ENCODE data around the gene RNF186. TPM values are rescaled to one million over a fixed set of nuclear protein-coding genes. Genes with fewer than 3 reads are reported as not detected.

The RNF186 gene
- total RNA-seq, 4 donors from 2014 or later, result not detected

GRCh38 chr1:19808351-19808750, 6.7 kb downstream of the RNF186 start:
- H3K27me3 ChIP-seq, result no peaks in the 10 kb centered on the region
- no peaks in the 10 kb centered on the region for H3K36me3 ChIP-seq
- H3K4me3 ChIP-seq, result no peak overlapping the region
- no peaks in the 10 kb centered on the region for H3K9me3 ChIP-seq
- 66 to 78% methylated on average over 4 of the region's 7 CpGs for WGBS, 2 donors (ENCODE audit: low coverage in 1 of 2)
- H3K27ac ChIP-seq, result no peak overlapping the region
- TF ChIP-seq EP300 (IDR thresholded peaks at IDR 0.05) (no peak), POLR2AphosphoS5 (IDR thresholded peaks at IDR 0.05) (no peak), CTCF (IDR thresholded peaks at IDR 0.05) (no peak), POLR2A (IDR thresholded peaks at IDR 0.05) (no peak)
- no peaks in the 10 kb centered on the region for H3K4me1 ChIP-seq
- no peak for ATAC-seq

GRCh38 chr1:19804831-19805251, 10.2 kb downstream of the RNF186 start:
- no peak overlapping the region for H3K27ac ChIP-seq
- TF ChIP-seq POLR2A (IDR thresholded peaks at IDR 0.05) (no peak), CTCF (IDR thresholded peaks at IDR 0.05) (no peak), EP300 (IDR thresholded peaks at IDR 0.05) (no peak)
- WGBS, 2 donors (ENCODE audit: low coverage in 1 of 2), result 72 to 100% methylated on average over 1 to 6 of the region's 6 CpGs
- H3K4me1 ChIP-seq, result peaks cover 0 to 10% (median 5%) of the 10 kb centered on the region in 3 donors
- no peak overlapping the region for H3K4me3 ChIP-seq
- H3K9me3 ChIP-seq, result no peaks in the 10 kb centered on the region
- no peaks in the 10 kb centered on the region for H3K36me3 ChIP-seq
- H3K27me3 ChIP-seq, result no peaks in the 10 kb centered on the region
- ATAC-seq, result no peak

GRCh38 chr1:19802269-19802668, 12.8 kb downstream of the RNF186 start:
- ATAC-seq, result no peak
- H3K9me3 ChIP-seq, result no peaks in the 10 kb centered on the region
- no peaks in the 10 kb centered on the region for H3K27me3 ChIP-seq
- peaks cover 0 to 1% of the 10 kb centered on the region in 2 donors for H3K36me3 ChIP-seq
- 50 to 61% methylated on average over 5 to 6 of the region's 7 CpGs for WGBS, 2 donors (ENCODE audit: low coverage in 1 of 2)
- no peak overlapping the region for H3K4me3 ChIP-seq
- no peak overlapping the region for H3K27ac ChIP-seq
- H3K4me1 ChIP-seq, result peaks cover 0 to 28% (median 11%) of the 10 kb centered on the region in 3 donors
- TF ChIP-seq POLR2A (IDR thresholded peaks at IDR 0.05), result no peak
- TF ChIP-seq CTCF (IDR thresholded peaks at IDR 0.05), result no peak
- no peak for TF ChIP-seq EP300 (IDR thresholded peaks at IDR 0.05)
- TF ChIP-seq POLR2AphosphoS5 (IDR thresholded peaks at IDR 0.05), result no peak

GRCh38 chr1:19800076-19800804, 14.8 kb downstream of the RNF186 start:
- no peak for TF ChIP-seq EP300 (IDR thresholded peaks at IDR 0.05)
- TF ChIP-seq POLR2AphosphoS5 (IDR thresholded peaks at IDR 0.05), result no peak
- TF ChIP-seq POLR2A (IDR thresholded peaks at IDR 0.05), result no peak
- TF ChIP-seq CTCF (IDR thresholded peaks at IDR 0.05), result no peak
- Histone ChIP-seq H3K27me3 (no peaks in the 10 kb centered on the region), H3K4me3 (peak overlapping the region; percentile 58 to 87), H3K27ac (peak overlapping the region; percentile 44 to 91 (median 86)), H3K9me3 (no peaks in the 10 kb centered on the region), H3K4me1 (peaks cover 0 to 28% (median 11%) of the 10 kb centered on the region in 3 donors), H3K36me3 (peaks cover 0 to 14% of the 10 kb centered on the region in 2 donors)
- WGBS, 2 donors (ENCODE audit: low coverage in 1 of 2), result 11 to 34% methylated on average over 11 to 13 of the region's 33 CpGs
- ATAC-seq, result peak; percentile 57

Measured in gastroesophageal sphincter (tissue), 4 donors.